Lung microvascular endothelial cell (primary cell): Measurements from ENCODE around the gene MYO1B. TPM values are rescaled to one million over a fixed set of nuclear protein-coding genes. Genes with fewer than 3 reads are reported as not detected.

ENCODE experiments used
- DNase-seq, 2 donors: peaks; one replicate each; pipeline versions ENCODE4 v3.0.0 to v3.0.0-alpha.2; 2010; ENCODE audit warnings: low read depth in 2 of 2
- total RNA-seq: library from RNA; depleted of rRNA; stranded (reverse); fragments of >200 nt; gene quantifications from 2 replicates; pipeline ENCODE4 v1.2.1, GENCODE V29; 2014

MYO1B gene
- total RNA-seq, 1 donor from 2014 or later = 97.4 TPM

GRCh38 chr2:191357678-191358077 is 112.5 kb downstream of the MYO1B start:
- DNase-seq = no peak

GRCh38 chr2:191358325-191359025 is 113.3 kb downstream of the MYO1B start:
- no peak for DNase-seq

- peak in 1 of 2 donors; percentile 87 for DNase-seq
Observed at GRCh38 chr2:191359133-191359532, 113.9 kb downstream of the MYO1B start.

GRCh38 chr2:191360918-191361317 is 115.7 kb downstream of the MYO1B start:
- DNase-seq = no peak

- DNase-seq = no peak
Observed at GRCh38 chr2:191362841-191363240, 117.6 kb downstream of the MYO1B start.

GRCh38 chr2:191363267-191363666 is 118.1 kb downstream of the MYO1B start:
- DNase-seq = no peak

- DNase-seq = no peak
Observed at GRCh38 chr2:191365089-191365488, 119.9 kb downstream of the MYO1B start.

GRCh38 chr2:191366199-191366598 is 121.0 kb downstream of the MYO1B start:
- DNase-seq = no peak

GRCh38 chr2:191369034-191369433 is 123.8 kb downstream of the MYO1B start:
- DNase-seq = peak in 1 of 2 donors; percentile 49

- DNase-seq = peak; percentile 26 to 56
Observed at GRCh38 chr2:191374366-191374765, 129.2 kb downstream of the MYO1B start.

GRCh38 chr2:191374939-191375338 is 129.7 kb downstream of the MYO1B start:
- DNase-seq = no peak

GRCh38 chr2:191376981-191377629 is 131.9 kb downstream of the MYO1B start:
- DNase-seq = peak; percentile 90 to 95

GRCh38 chr2:191379375-191379774 is 134.2 kb downstream of the MYO1B start:
- no peak for DNase-seq

- peak; percentile 24 to 88 for DNase-seq
Observed at GRCh38 chr2:191382801-191383200, 137.6 kb downstream of the MYO1B start.

GRCh38 chr2:191383486-191383885 is 138.3 kb downstream of the MYO1B start:
- DNase-seq = no peak

- DNase-seq = peak; percentile 13 to 56
Observed at GRCh38 chr2:191384829-191385228, 139.6 kb downstream of the MYO1B start.

- peak; percentile 53 to 78 for DNase-seq
Observed at GRCh38 chr2:191385416-191386160, 140.4 kb downstream of the MYO1B start.

- peak; percentile 5 to 75 for DNase-seq
Observed at GRCh38 chr2:191386938-191387536, 141.8 kb downstream of the MYO1B start.

- DNase-seq = no peak
Observed at GRCh38 chr2:191389288-191389687, 144.1 kb downstream of the MYO1B start.

- no peak for DNase-seq
Observed at GRCh38 chr2:191391171-191391570, 146.0 kb downstream of the MYO1B start.

GRCh38 chr2:191394043-191394442 is 148.8 kb downstream of the MYO1B start:
- DNase-seq = no peak

- DNase-seq = no peak
Observed at GRCh38 chr2:191396794-191397193, 151.6 kb downstream of the MYO1B start.
